Activated B cell treated with CpG ODN at 0.5 μM for 24 hours (primary cell): ENCODE measurements around the gene AKTIP. TPM values are rescaled to one million over a fixed set of nuclear protein-coding genes. Genes with fewer than 3 reads are reported as not detected.

ENCODE experiments used
- ATAC-seq: fragments of 200-7000 bp; cut with Tn5 transposase; one replicate; pipeline ENCODE4 v1.10.0; 2021; ENCODE audit warnings: low read depth, mild to moderate bottlenecking, moderate library complexity
- CTCF ChIA-PET: fragments of 350-600 bp; sonication (Branson Sonifier 250); formaldehyde crosslinking; loops from one replicate; lab custom pipeline; 2021; ENCODE audit warnings: antibody characterized with exemption; lab: Charles Lee
- POLR2A ChIA-PET: fragments of 350-600 bp; sonication (Branson Sonifier 250); formaldehyde crosslinking; loops from one replicate; lab custom pipeline; 2021; ENCODE audit warnings: antibody characterized with exemption; lab: Charles Lee
- DNase-seq: peaks from one replicate; pipeline ENCODE4 v3.0.0; 2022
- H3K27ac Mint-ChIP-seq: one replicate; pipeline ENCODE4 v1.8.0; 2020; ENCODE audit warnings: mixed read lengths
- H3K27me3 Mint-ChIP-seq: one replicate; pipeline ENCODE4 v1.8.0; 2021; ENCODE audit warnings: mixed read lengths
- H3K36me3 Mint-ChIP-seq: one replicate; pipeline ENCODE4 v1.8.0; 2021; ENCODE audit warnings: low read depth, mixed read lengths
- H3K4me1 Mint-ChIP-seq: one replicate; pipeline ENCODE4 v1.8.0; 2021; ENCODE audit warnings: mixed read lengths
- H3K4me3 Mint-ChIP-seq: one replicate; pipeline ENCODE4 v1.8.0; 2020; ENCODE audit warnings: mild to moderate bottlenecking, mixed read lengths
- H3K9me3 Mint-ChIP-seq: one replicate; pipeline ENCODE4 v1.8.0; 2020; ENCODE audit warnings: mixed read lengths
- intact Hi-C: fragments of 100-400 bp; cut with micrococcal nuclease; formaldehyde crosslinking; loops from one replicate; pipeline ENCODE4 v1.15.1; 2024
- total RNA-seq: library from RNA; stranded (reverse); gene quantifications from 2 replicates; pipeline ENCODE4 v1.2.3, GENCODE V29; 2022
- TF ChIP-seq, protein P1 (sequence below): fragments of 200-600 bp; IDR thresholded peaks from one replicate; pipeline ENCODE4 v1.8.0; 2022; ENCODE audit warnings: antibody characterized with exemption, mild to moderate bottlenecking

AKTIP gene
- total RNA-seq, 1 donor from 2014 or later = 22.8 TPM

DNA sequence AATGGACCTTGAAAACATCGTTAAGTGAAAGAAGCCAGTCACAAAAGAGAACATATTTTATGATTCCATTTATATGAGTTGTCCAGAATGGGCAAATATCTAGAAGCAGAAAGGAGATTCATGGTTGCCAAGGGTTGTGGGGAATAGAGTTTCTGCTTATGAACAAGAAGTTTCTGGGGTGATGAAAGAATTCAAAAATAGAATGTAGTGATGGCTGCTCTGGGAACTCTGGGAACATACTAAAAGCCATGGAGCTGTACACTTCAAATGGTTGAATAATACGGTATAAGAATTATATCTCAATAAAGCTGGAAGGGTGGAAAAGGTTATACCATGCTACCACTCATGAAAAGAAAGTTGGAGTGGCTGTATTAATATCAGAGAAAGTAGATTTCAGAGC is 18.5 kb downstream of the AKTIP start:
- intact Hi-C loops = no loop called here
- H3K27ac Mint-ChIP-seq = no peak overlapping the region
- ATAC-seq (no peak), DNase-seq (no peak)
- peaks cover 4% of the 10 kb centered on the region for H3K9me3 Mint-ChIP-seq
- H3K4me1 Mint-ChIP-seq = no peaks in the 10 kb centered on the region
- TF ChIP-seq, protein P1, sequence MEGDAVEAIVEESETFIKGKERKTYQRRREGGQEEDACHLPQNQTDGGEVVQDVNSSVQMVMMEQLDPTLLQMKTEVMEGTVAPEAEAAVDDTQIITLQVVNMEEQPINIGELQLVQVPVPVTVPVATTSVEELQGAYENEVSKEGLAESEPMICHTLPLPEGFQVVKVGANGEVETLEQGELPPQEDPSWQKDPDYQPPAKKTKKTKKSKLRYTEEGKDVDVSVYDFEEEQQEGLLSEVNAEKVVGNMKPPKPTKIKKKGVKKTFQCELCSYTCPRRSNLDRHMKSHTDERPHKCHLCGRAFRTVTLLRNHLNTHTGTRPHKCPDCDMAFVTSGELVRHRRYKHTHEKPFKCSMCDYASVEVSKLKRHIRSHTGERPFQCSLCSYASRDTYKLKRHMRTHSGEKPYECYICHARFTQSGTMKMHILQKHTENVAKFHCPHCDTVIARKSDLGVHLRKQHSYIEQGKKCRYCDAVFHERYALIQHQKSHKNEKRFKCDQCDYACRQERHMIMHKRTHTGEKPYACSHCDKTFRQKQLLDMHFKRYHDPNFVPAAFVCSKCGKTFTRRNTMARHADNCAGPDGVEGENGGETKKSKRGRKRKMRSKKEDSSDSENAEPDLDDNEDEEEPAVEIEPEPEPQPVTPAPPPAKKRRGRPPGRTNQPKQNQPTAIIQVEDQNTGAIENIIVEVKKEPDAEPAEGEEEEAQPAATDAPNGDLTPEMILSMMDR = no peak
- POLR2A ChIA-PET = no interaction called here
- peaks cover 90% of the 10 kb centered on the region for H3K36me3 Mint-ChIP-seq
- CTCF ChIA-PET = no interaction called here
- no peak overlapping the region for H3K4me3 Mint-ChIP-seq
- H3K27me3 Mint-ChIP-seq = no peaks in the 10 kb centered on the region

DNA sequence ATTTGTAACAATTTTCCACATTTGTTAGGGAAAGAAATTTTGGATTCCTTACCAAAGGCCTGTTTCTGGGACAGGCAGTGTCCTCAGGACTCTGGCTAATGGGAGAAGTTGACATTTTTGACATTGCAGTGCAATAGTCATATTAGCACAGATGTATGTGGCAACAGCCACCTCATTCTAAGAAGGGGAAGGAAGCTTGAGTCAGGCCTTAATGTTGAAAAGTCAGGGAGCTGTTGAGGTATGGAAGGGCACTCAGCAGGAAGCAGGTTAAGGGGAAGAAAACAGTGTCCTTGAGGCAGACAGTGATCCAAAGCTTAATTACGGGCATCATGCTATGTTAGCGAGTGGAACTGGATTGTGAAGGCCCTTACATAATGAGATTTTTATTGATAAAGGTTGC is 20.9 kb downstream of the AKTIP start:
- Mint-ChIP-seq H3K36me3 (peaks cover 93% of the 10 kb centered on the region), H3K27ac (no peak overlapping the region), H3K9me3 (peaks cover 4% of the 10 kb centered on the region), H3K4me1 (no peaks in the 10 kb centered on the region), H3K4me3 (no peak overlapping the region), H3K27me3 (no peaks in the 10 kb centered on the region)
- ATAC-seq (no peak), DNase-seq (no peak)
- intact Hi-C loops = no loop called here
- ChIA-PET POLR2A (interaction anchor here (0.6 kb wide), 1 partner anchor 8 kb away, joined by 3 read pairs; no protein-coding TSS in a partner anchor), CTCF (no interaction called here)
- TF ChIP-seq, protein P1 = no peak

DNA sequence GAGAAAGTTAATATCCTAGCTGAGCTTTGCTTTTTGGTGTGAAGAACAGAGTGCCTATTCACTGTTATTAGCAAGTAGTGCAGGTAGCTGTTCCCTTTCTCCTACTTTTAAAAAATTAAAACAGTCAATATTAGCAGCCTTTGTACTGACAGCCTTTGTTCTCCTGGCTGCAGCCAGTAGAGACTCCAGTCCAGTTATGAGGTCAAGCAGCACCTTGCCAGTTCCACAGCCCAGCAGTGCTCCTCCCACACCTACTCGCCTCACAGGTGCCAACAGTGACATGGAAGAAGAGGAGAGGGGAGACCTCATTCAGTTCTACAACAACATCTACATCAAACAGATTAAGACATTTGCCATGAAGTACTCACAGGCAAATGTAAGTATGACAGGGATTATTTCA is 22.6 kb downstream of the AKTIP start:
- H3K4me3 Mint-ChIP-seq = no peak overlapping the region
- DNase-seq = no peak
- intact Hi-C loops = no loop called here
- peaks cover 91% of the 10 kb centered on the region for H3K36me3 Mint-ChIP-seq
- H3K4me1 Mint-ChIP-seq = no peaks in the 10 kb centered on the region
- no peak overlapping the region for H3K27ac Mint-ChIP-seq
- TF ChIP-seq, protein P1 = no peak
- H3K9me3 Mint-ChIP-seq = no peaks in the 10 kb centered on the region
- ChIA-PET CTCF (no interaction called here), POLR2A (no interaction called here)
- ATAC-seq = no peak
- H3K27me3 Mint-ChIP-seq = no peaks in the 10 kb centered on the region

DNA sequence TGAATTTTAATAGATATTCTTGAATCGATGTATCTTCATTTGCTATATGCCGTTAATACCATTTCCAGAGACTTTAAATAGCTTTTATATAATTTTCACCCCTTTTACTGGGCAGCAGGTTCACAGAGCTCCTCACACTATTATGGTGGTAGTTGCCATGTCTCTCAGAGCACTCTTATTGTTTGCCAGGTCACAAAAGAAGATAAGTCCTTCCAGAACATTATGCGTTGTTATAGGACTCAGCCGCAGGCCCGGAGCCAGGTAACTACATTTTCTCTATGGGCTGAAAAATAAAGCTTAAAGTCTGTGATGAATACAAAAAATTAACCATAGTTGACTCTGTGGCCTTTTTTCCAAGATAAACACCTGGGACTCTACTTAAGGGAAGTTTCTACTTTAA is 24.0 kb downstream of the AKTIP start:
- intact Hi-C loops = no loop called here
- peaks cover 85% of the 10 kb centered on the region for H3K36me3 Mint-ChIP-seq
- CTCF ChIA-PET = no interaction called here
- POLR2A ChIA-PET = no interaction called here
- DNase-seq (no peak), ATAC-seq (no peak)
- TF ChIP-seq, protein P1 = no peak
- no peaks in the 10 kb centered on the region for H3K9me3 Mint-ChIP-seq
- no peaks in the 10 kb centered on the region for H3K4me1 Mint-ChIP-seq
- H3K4me3 Mint-ChIP-seq = no peak overlapping the region
- H3K27ac Mint-ChIP-seq = no peak overlapping the region
- H3K27me3 Mint-ChIP-seq = no peaks in the 10 kb centered on the region

DNA sequence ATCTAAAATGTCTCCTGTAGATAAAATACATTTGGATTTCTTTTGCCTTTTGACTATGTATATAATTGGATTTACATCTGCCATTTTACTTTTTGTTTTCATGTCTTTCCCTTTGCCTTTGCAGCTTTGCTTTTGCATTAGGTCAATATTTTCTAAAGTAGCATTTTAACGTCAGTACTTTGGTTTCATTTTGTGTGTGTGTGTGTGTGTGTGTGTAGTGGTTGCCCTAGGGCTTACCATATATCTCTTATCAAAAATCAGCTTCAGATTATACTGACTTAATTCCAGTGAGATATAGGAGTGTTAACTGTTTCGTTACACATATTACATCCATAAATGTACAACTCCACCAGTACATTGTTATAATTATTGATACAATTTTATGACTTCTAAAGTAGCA is 26.1 kb downstream of the AKTIP start:
- Mint-ChIP-seq H3K27me3 (no peaks in the 10 kb centered on the region), H3K4me3 (no peak overlapping the region), H3K4me1 (no peaks in the 10 kb centered on the region), H3K27ac (no peak overlapping the region), H3K9me3 (no peaks in the 10 kb centered on the region), H3K36me3 (peaks cover 85% of the 10 kb centered on the region)
- TF ChIP-seq, protein P1 = no peak
- POLR2A ChIA-PET = no interaction called here
- no peak for DNase-seq
- intact Hi-C loops = no loop called here
- no peak for ATAC-seq
- CTCF ChIA-PET = no interaction called here
